Measurements from ENCODE around the gene NFIA. TPM values are rescaled to one million over a fixed set of nuclear protein-coding genes. Genes with fewer than 3 reads are reported as not detected.

The NFIA gene
- total and polyA plus RNA-seq, 9 of the 15 experiments (the other 6 are each of a cell fraction or from before 2014, with no cell fraction given): 5.3 to 24.9 (median 9.8) TPM

- TF ChIP-seq MLLT1 (IDR thresholded peaks at IDR 0.05) (peak in 1 of 2 experiments; percentile 18; a peak in 1 of 4 replicates), CBFA2T3 (IDR thresholded peaks at IDR 0.05) (peak; percentile 7; the same call in 1 of the 2 replicates), L3MBTL2 (IDR thresholded peaks at IDR 0.05) (0 out of 2 replicates have a peak, but pooled peaks have one; percentile 13)
These were observed 30.5 kb upstream of the NFIA start (continued) for GRCh38 chr1:61051719-61052394.

GRCh38 chr1:61052395-61053225 is 29.8 kb upstream of the NFIA start:
- DNase-seq (ENCODE audit: extremely low read depth in 1 of 4, low spot score in 3 of 4) (peak in 2 of 4 experiments; percentile 35 to 58), FAIRE-seq (peak; percentile 29), ATAC-seq (peak; percentile 1; the same call in 2 of the 3 replicates)
- in situ Hi-C loops (cut with MboI): loop anchor here (5.0 kb wide), 1 partner anchor 85 kb away; no protein-coding TSS in a partner anchor
- Histone ChIP-seq H3K9ac (ENCODE audit: insufficient read depth in 1 of 2, low read depth in 2 of 2, low read length in 2 of 2) (peak overlapping the region; percentile 55 to 58; a peak in 3 of 4 replicates), H3K9me1 (ENCODE audit: control insufficient read depth, insufficient read depth, low read length) (no peaks in the 10 kb centered on the region), H3K4me2 (ENCODE audit: insufficient read depth, low read length) (peak overlapping the region; percentile 77), H3K4me1 (replicated peaks in 1 of 2; ENCODE audit: control insufficient read depth in 2 of 2, insufficient read depth in 2 of 2, low read length in 2 of 2) (peaks cover 41 to 64% of the 10 kb centered on the region in 2 experiments), H4K20me1 (replicated peaks; ENCODE audit: control insufficient read depth, insufficient read depth, low read length) (no peaks in the 10 kb centered on the region), H3K36me3 (ENCODE audit: control insufficient read depth, insufficient read depth, low read length) (no peaks in the 10 kb centered on the region), H3K27ac (ENCODE audit: extremely low read depth, low read depth, low read length) (peak overlapping the region; percentile 82), H3K27me3 (ENCODE audit: control insufficient read depth in 2 of 2, insufficient read depth in 2 of 2, low read length in 2 of 2) (no peaks in the 10 kb centered on the region), H3K4me3 (peak overlapping the region; percentile 41), H3K79me2 (ENCODE audit: control insufficient read depth, insufficient read depth, low read length) (peaks cover 15% of the 10 kb centered on the region), H2AFZ (ENCODE audit: low read depth, low read length) (peak overlapping the region; percentile 88), H3K9me3 (replicated peaks; ENCODE audit: control insufficient read depth, insufficient read depth, low read depth, low read length) (no peaks in the 10 kb centered on the region)
- intact Hi-C loops (cut with micrococcal nuclease): loop anchor here (5.0 kb wide), 8 partner anchors 90 to 1385 kb away; partner anchors contain the start of gene USP1
- WGBS (ENCODE audit: insufficient coverage, low coverage, missing lambda C conversion rate): 11% methylated on average over 10 of the region's 10 CpGs
- ChIA-PET CTCF (ENCODE audit: low intra/inter-chr PET ratio) (no interaction called here), POLR2A (interaction anchor here (0.6 to 4.3 kb wide), 11 partner anchors 23 to 951 kb away, joined by 3 to 18 read pairs (median 3); no protein-coding TSS in a partner anchor)
- no TSS peak for BruUV-seq (replicated peaks)
- TF ChIP-seq ZBTB43 (CRISPR knock-in tag; IDR thresholded peaks at IDR 0.05): no peak
- TF ChIP-seq MLLT1 (IDR thresholded peaks at IDR 0.05): 0 out of 4 replicates have a peak, but pooled peaks of 1 of the 2 experiments have one; percentile 1
- TF ChIP-seq PHF20 (IDR thresholded peaks at IDR 0.05; ENCODE audit: partially characterized antibody): no peak
- TF ChIP-seq ZBTB1 (CRISPR knock-in tag; IDR thresholded peaks at IDR 0.05; ENCODE audit: borderline replicate concordance, low read depth): no peak
- TF ChIP-seq CBFA2T3 (IDR thresholded peaks at IDR 0.05): no peak
- TF ChIP-seq MTA1 (IDR thresholded peaks at IDR 0.05; ENCODE audit: borderline replicate concordance): no peak
- peak; percentile 19; the same call in 1 of the 2 replicates for TF ChIP-seq L3MBTL2 (IDR thresholded peaks at IDR 0.05)
- TF ChIP-seq U2AF2 (optimal IDR thresholded peaks at IDR 0.05; ENCODE audit: low read depth, low read length): no peak
- peak; percentile 47; the same call in 1 of the 2 replicates for TF ChIP-seq TEAD2 (tag; IDR thresholded peaks at IDR 0.05)
- TF ChIP-seq ZNF253 (CRISPR knock-in tag; conservative IDR thresholded peaks at IDR 0.05): no peak
- no peak for TF ChIP-seq RBM22 (IDR thresholded peaks at IDR 0.05; ENCODE audit: low read depth, low read length, poor library complexity, severe bottlenecking)
- TF ChIP-seq HOXB6 (CRISPR knock-in tag; IDR thresholded peaks at IDR 0.05; ENCODE audit: borderline replicate concordance): no peak
- no peak for TF ChIP-seq ELF1 (tag; IDR thresholded peaks at IDR 0.05)
